ENCODE measurements around the gene TSC22D4. TPM values are rescaled to one million over a fixed set of nuclear protein-coding genes. Genes with fewer than 3 reads are reported as not detected.

TSC22D4 gene
- total and polyA plus RNA-seq, 2 donors (not counting 3 experiments of a cell fraction or from before 2014, with no cell fraction given): 40.1 to 84.4 TPM

GRCh38 chr7:100476101-100476780 lies 2.8 kb downstream of the TSC22D4 start:
- intact Hi-C loops (cut with micrococcal nuclease): no loop called here
- Histone ChIP-seq H3K4me1 (ENCODE audit: control insufficient read depth, extremely low read depth, insufficient read depth, low read length) (peaks cover 29% of the 10 kb centered on the region), H4K20me1 (replicated peaks; ENCODE audit: control insufficient read depth, extremely low read depth, insufficient read depth, low read length) (no peaks in the 10 kb centered on the region), H2AFZ (ENCODE audit: low read depth, low read length) (no peak overlapping the region), H3K9ac (replicated peaks; ENCODE audit: extremely low read depth, insufficient read depth, low read length) (peak overlapping the region; percentile 25), H3K9me1 (replicated peaks; ENCODE audit: control insufficient read depth, extremely low read depth, insufficient read depth, low read length) (no peaks in the 10 kb centered on the region), H3K4me3 (replicated peaks in 1 of 3; ENCODE audit: insufficient read depth in 1 of 3, low read depth in 1 of 3, low read length in 3 of 3) (peak overlapping the region in 1 of 3 experiments; percentile 91), H3K36me3 (ENCODE audit: control insufficient read depth in 2 of 2, extremely low read depth in 1 of 2, insufficient read depth in 2 of 2, low read length in 2 of 2) (peaks cover 2 to 14% of the 10 kb centered on the region in 2 experiments), H3K9me3 (replicated peaks; ENCODE audit: control insufficient read depth, insufficient read depth, low read length) (no peaks in the 10 kb centered on the region), H3K27me3 (ENCODE audit: control insufficient read depth in 2 of 2, insufficient read depth in 2 of 2, low read length in 2 of 2) (no peaks in the 10 kb centered on the region), H3K4me2 (ENCODE audit: insufficient read depth, low read length) (peak overlapping the region; percentile 58), H3K79me2 (ENCODE audit: control insufficient read depth, insufficient read depth, low read length) (peaks cover 47% of the 10 kb centered on the region), H3K27ac (ENCODE audit: insufficient read depth, low read depth, low read length) (no peak overlapping the region)
- DNase-seq (ENCODE audit: low read depth, low spot score) (no peak), FAIRE-seq (no peak)
- TF ChIP-seq, protein P1, sequence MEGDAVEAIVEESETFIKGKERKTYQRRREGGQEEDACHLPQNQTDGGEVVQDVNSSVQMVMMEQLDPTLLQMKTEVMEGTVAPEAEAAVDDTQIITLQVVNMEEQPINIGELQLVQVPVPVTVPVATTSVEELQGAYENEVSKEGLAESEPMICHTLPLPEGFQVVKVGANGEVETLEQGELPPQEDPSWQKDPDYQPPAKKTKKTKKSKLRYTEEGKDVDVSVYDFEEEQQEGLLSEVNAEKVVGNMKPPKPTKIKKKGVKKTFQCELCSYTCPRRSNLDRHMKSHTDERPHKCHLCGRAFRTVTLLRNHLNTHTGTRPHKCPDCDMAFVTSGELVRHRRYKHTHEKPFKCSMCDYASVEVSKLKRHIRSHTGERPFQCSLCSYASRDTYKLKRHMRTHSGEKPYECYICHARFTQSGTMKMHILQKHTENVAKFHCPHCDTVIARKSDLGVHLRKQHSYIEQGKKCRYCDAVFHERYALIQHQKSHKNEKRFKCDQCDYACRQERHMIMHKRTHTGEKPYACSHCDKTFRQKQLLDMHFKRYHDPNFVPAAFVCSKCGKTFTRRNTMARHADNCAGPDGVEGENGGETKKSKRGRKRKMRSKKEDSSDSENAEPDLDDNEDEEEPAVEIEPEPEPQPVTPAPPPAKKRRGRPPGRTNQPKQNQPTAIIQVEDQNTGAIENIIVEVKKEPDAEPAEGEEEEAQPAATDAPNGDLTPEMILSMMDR (IDR thresholded peaks at IDR 0.05; ENCODE audit: extremely low read depth in 1 of 2, insufficient read depth in 1 of 2, low read depth in 1 of 2, low read length in 2 of 2): no peak
- TF ChIP-seq MYC (IDR thresholded peaks at IDR 0.05; ENCODE audit: low read depth, low read length): no peak
- TF ChIP-seq FOS (IDR thresholded peaks at IDR 0.05; ENCODE audit: borderline replicate concordance, insufficient read depth, low read length): no peak
- no peak for TF ChIP-seq EZH2 (IDR thresholded peaks at IDR 0.05; ENCODE audit: borderline replicate concordance, low read depth, low read length, severe bottlenecking)
- TF ChIP-seq POLR2AphosphoS5 (IDR thresholded peaks at IDR 0.05; ENCODE audit: insufficient read depth, low read depth, low read length): no peak
- TF ChIP-seq MAX (IDR thresholded peaks at IDR 0.05; ENCODE audit: insufficient read depth, insufficient read length): no peak
- BruUV-seq (replicated peaks): TSS peak; percentile 5
- POLR2A ChIA-PET: no interaction called here
- dilution Hi-C loops (cut with MboI; ENCODE audit: extremely low pct_ligation_motif_present, low sequenced_read_pairs): no loop called here
- CTCF ChIA-PET: interaction anchor here (0.9 to 7.8 kb wide), 2 partner anchors 8 to 83 kb away, joined by 4 to 70 read pairs; partner anchors contain the start of gene NYAP1
